ENCODE results near the gene LGALS7B.
"Not testable (repeated sequence)": the region's sequence is repeated elsewhere in the genome, so short reads cannot be mapped to it uniquely, and the experiment has no call there.

LGALS7B gene

GRCh38 chr19:38774181-38774950, 14.6 kb upstream of the LGALS7B start:
- TF ChIP-seq CTCF (IDR thresholded peaks at IDR 0.05; ENCODE audit: low read length, missing control alignments): no peak
- DNase-seq (ENCODE audit: low read depth): no peak
- H3K4me3 ChIP-seq (replicated peaks; ENCODE audit: low read depth, low read length): no peak overlapping the region

- DNase-seq (ENCODE audit: low read depth): no peak
- no peak overlapping the region for H3K4me3 ChIP-seq (replicated peaks; ENCODE audit: low read depth, low read length)
- no peak for TF ChIP-seq CTCF (IDR thresholded peaks at IDR 0.05; ENCODE audit: low read length, missing control alignments)
These were observed 10.3 kb upstream of the LGALS7B start for GRCh38 chr19:38778733-38779132.

GRCh38 chr19:38780443-38780842, 8.6 kb upstream of the LGALS7B start:
- TF ChIP-seq CTCF (IDR thresholded peaks at IDR 0.05; ENCODE audit: low read length, missing control alignments): no peak
- DNase-seq (ENCODE audit: low read depth): no peak
- no peak overlapping the region for H3K4me3 ChIP-seq (replicated peaks; ENCODE audit: low read depth, low read length)

GRCh38 chr19:38781058-38781457, 7.9 kb upstream of the LGALS7B start:
- no peak overlapping the region for H3K4me3 ChIP-seq (replicated peaks; ENCODE audit: low read depth, low read length)
- no peak for DNase-seq (ENCODE audit: low read depth)
- no peak for TF ChIP-seq CTCF (IDR thresholded peaks at IDR 0.05; ENCODE audit: low read length, missing control alignments)

- not testable (repeated sequence) for DNase-seq (ENCODE audit: low read depth); H3K4me3 ChIP-seq (replicated peaks; ENCODE audit: low read depth, low read length)
These were observed 6.8 kb upstream of the LGALS7B start for GRCh38 chr19:38782212-38782611.

GRCh38 chr19:38784224-38784623, 4.8 kb upstream of the LGALS7B start:
- no peak overlapping the region for H3K4me3 ChIP-seq (replicated peaks; ENCODE audit: low read depth, low read length)
- no peak for TF ChIP-seq CTCF (IDR thresholded peaks at IDR 0.05; ENCODE audit: low read length, missing control alignments)
- DNase-seq (ENCODE audit: low read depth): peak; percentile 43

- TF ChIP-seq CTCF (IDR thresholded peaks at IDR 0.05; ENCODE audit: low read length, missing control alignments): no peak
- DNase-seq (ENCODE audit: low read depth): no peak
- H3K4me3 ChIP-seq (replicated peaks; ENCODE audit: low read depth, low read length): no peak overlapping the region
These were observed 3.8 kb upstream of the LGALS7B start for GRCh38 chr19:38785187-38785699.

- H3K4me3 ChIP-seq (replicated peaks; ENCODE audit: low read depth, low read length); DNase-seq (ENCODE audit: low read depth): not testable (repeated sequence)
These were observed 2.9 kb upstream of the LGALS7B start for GRCh38 chr19:38786061-38786460.

Data from fibroblast of pulmonary artery (primary cell).